ENCODE measurements around the gene ITPRIPL2. TPM values are rescaled to one million over a fixed set of nuclear protein-coding genes. Genes with fewer than 3 reads are reported as not detected.
A peak's percentile ranks its signal among the peaks of the same experiment; 100 is the strongest.

Gene ITPRIPL2
- polyA plus RNA-seq, 1 donor (not counting 4 experiments of a cell fraction or from before 2014, with no cell fraction given), result 5.9 TPM

DNA sequence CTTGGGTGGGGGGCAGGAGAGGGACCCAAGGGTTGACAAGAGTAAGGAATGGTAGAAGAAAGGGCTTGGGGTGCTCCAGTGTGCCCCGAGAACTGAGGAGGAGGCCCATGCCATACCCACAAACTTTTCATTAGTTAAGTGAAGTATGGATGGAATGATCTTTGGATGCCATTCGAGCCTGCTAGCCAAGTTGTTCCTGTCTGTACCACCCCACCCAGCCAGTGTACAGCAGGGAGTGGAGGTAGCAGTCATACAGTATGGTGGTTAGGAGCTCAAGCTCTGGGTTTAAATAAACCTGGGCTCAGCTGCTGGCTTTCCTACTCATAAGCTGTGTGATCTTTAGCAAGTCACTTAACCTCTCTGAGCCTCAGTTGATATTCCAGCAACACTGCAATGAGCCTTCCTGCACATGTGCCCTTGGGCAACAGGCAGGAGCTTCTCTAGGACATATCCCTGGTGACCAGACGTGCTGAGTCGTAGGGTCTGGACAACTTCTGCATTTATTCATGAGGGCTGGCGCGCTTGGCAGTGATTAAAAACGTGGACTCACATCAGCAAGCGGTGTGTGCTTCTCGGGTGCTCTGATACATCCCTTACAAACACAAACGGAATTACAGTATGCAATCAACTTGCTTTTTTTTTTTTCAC is 22.9 kb downstream of the ITPRIPL2 start:
- DNase-seq (ENCODE audit: low read depth, low spot score), result no peak
- Histone ChIP-seq H3K9ac (ENCODE audit: control insufficient read depth, extremely low read depth, insufficient read depth, low read length) (no peak overlapping the region), H3K27ac (ENCODE audit: control insufficient read depth, insufficient read depth, low read length) (peak overlapping the region; percentile 8), H3K36me3 (ENCODE audit: control insufficient read depth in 2 of 2, extremely low read depth in 1 of 2, insufficient read depth in 2 of 2, low read length in 2 of 2) (no peaks in the 10 kb centered on the region), H4K20me1 (ENCODE audit: control insufficient read depth, extremely low read depth, insufficient read depth, low read length) (no peaks in the 10 kb centered on the region), H2AFZ (ENCODE audit: control insufficient read depth, low read length) (no peak overlapping the region), H3K9me3 (ENCODE audit: control insufficient read depth, low read depth, low read length) (no peaks in the 10 kb centered on the region), H3K27me3 (ENCODE audit: control insufficient read depth, extremely low read depth, insufficient read depth, low read length) (no peaks in the 10 kb centered on the region), H3K4me2 (ENCODE audit: control insufficient read depth, extremely low read depth, insufficient read depth, low read depth, low read length) (peak overlapping the region; percentile 52), H3K79me2 (ENCODE audit: control insufficient read depth, insufficient read depth, low read length) (no peaks in the 10 kb centered on the region), H3K4me1 (ENCODE audit: control insufficient read depth, extremely low read depth, insufficient read depth, low read length) (peaks cover 43% of the 10 kb centered on the region), H3K4me3 (ENCODE audit: control insufficient read depth in 2 of 3, extremely low read depth in 1 of 3, insufficient read depth in 2 of 3, low read depth in 1 of 3, low read length in 3 of 3) (no peak overlapping the region), H3K9me1 (ENCODE audit: control insufficient read depth, extremely low read depth, insufficient read depth, low read length) (no peaks in the 10 kb centered on the region)
- FAIRE-seq, result peak; percentile 9
- dilution Hi-C loops (cut with MboI; ENCODE audit: extremely low pct_ligation_motif_present, low sequenced_read_pairs), result no loop called here
- TF ChIP-seq EZH2 (IDR thresholded peaks at IDR 0.05; ENCODE audit: low read length), result no peak
- TF ChIP-seq, protein P1, sequence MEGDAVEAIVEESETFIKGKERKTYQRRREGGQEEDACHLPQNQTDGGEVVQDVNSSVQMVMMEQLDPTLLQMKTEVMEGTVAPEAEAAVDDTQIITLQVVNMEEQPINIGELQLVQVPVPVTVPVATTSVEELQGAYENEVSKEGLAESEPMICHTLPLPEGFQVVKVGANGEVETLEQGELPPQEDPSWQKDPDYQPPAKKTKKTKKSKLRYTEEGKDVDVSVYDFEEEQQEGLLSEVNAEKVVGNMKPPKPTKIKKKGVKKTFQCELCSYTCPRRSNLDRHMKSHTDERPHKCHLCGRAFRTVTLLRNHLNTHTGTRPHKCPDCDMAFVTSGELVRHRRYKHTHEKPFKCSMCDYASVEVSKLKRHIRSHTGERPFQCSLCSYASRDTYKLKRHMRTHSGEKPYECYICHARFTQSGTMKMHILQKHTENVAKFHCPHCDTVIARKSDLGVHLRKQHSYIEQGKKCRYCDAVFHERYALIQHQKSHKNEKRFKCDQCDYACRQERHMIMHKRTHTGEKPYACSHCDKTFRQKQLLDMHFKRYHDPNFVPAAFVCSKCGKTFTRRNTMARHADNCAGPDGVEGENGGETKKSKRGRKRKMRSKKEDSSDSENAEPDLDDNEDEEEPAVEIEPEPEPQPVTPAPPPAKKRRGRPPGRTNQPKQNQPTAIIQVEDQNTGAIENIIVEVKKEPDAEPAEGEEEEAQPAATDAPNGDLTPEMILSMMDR (optimal IDR thresholded peaks at IDR 0.05 in 1 of 3, IDR thresholded peaks at IDR 0.05 in 1 of 3, conservative IDR thresholded peaks at IDR 0.05 in 1 of 3; ENCODE audit: extremely low read depth in 1 of 3, insufficient read depth in 2 of 3, low read length in 3 of 3), result no peak

DNA sequence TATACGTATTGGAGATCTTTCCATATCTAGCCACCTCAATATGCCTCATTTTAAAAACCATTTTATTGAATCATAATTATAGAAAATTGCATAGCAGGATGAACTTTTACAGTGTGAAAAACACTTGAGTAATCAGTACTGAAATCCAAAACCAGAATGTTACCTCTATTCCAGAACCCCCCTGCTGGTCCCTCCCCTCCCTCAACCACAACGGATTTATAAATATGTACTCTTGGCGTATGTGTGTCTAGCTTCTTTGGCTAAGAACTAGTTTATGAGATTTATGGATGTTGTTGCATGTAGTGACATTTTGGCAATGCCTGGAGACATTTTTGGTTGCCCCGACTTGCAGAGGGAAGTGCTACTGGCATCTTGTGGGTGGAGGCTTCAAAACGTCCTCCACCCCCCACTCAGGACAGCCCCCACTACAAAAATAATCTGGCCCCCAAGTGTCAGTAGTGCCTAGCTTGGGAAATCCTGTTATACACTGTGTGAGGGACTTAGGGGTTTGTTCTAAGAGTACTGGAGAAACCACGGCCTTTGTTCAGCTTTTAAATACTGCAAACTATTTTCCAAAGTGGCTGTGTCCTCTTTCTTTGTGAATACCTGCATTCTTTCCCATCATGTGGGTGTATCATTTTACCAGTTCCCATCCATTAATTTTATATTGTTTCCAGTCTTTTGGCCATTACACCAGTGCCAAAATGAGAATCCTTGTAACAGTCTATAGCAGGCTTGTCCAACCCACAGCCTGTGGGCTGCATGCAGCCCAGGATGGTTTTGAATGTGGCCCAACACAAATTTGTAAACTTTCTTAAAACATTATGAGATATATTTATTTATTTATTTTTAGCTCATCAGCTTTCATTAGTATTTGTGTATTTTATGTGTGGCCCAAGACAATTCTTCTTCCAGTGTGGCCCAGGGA is 23.7 kb downstream of the ITPRIPL2 start:
- Histone ChIP-seq H3K27ac (ENCODE audit: control insufficient read depth, insufficient read depth, low read length) (no peak overlapping the region), H3K27me3 (ENCODE audit: control insufficient read depth, extremely low read depth, insufficient read depth, low read length) (no peaks in the 10 kb centered on the region), H2AFZ (ENCODE audit: control insufficient read depth, low read length) (no peak overlapping the region), H3K9me1 (ENCODE audit: control insufficient read depth, extremely low read depth, insufficient read depth, low read length) (no peaks in the 10 kb centered on the region), H3K4me1 (ENCODE audit: control insufficient read depth, extremely low read depth, insufficient read depth, low read length) (peaks cover 43% of the 10 kb centered on the region), H4K20me1 (ENCODE audit: control insufficient read depth, extremely low read depth, insufficient read depth, low read length) (no peaks in the 10 kb centered on the region), H3K9me3 (ENCODE audit: control insufficient read depth, low read depth, low read length) (no peaks in the 10 kb centered on the region), H3K36me3 (ENCODE audit: control insufficient read depth in 2 of 2, extremely low read depth in 1 of 2, insufficient read depth in 2 of 2, low read length in 2 of 2) (no peaks in the 10 kb centered on the region), H3K4me3 (ENCODE audit: control insufficient read depth in 2 of 3, extremely low read depth in 1 of 3, insufficient read depth in 2 of 3, low read depth in 1 of 3, low read length in 3 of 3) (no peak overlapping the region), H3K4me2 (ENCODE audit: control insufficient read depth, extremely low read depth, insufficient read depth, low read depth, low read length) (peak overlapping the region; percentile 52), H3K79me2 (ENCODE audit: control insufficient read depth, insufficient read depth, low read length) (no peaks in the 10 kb centered on the region), H3K9ac (ENCODE audit: control insufficient read depth, extremely low read depth, insufficient read depth, low read length) (no peak overlapping the region)
- TF ChIP-seq, protein P1 (optimal IDR thresholded peaks at IDR 0.05 in 1 of 3, IDR thresholded peaks at IDR 0.05 in 1 of 3, conservative IDR thresholded peaks at IDR 0.05 in 1 of 3; ENCODE audit: extremely low read depth in 1 of 3, insufficient read depth in 2 of 3, low read length in 3 of 3), result no peak
- TF ChIP-seq EZH2 (IDR thresholded peaks at IDR 0.05; ENCODE audit: low read length), result no peak
- DNase-seq (ENCODE audit: low read depth, low spot score) (no peak), FAIRE-seq (peak; percentile 78)
- dilution Hi-C loops (cut with MboI; ENCODE audit: extremely low pct_ligation_motif_present, low sequenced_read_pairs), result no loop called here
